Osteoblast (primary cell): ENCODE data around the gene HOXA10. TPM values are rescaled to one million over a fixed set of nuclear protein-coding genes. Genes with fewer than 3 reads are reported as not detected.
A peak's percentile ranks its signal among the peaks of the same experiment; 100 is the strongest.

Experiments used
- DNase-seq: peaks from one replicate; pipeline ENCODE4 v3.0.0; 2011; ENCODE audit warnings: low spot score, mixed read lengths; ENCODE audit not compliant: insufficient read length; ENCODE audit errors: missing footprints
- H2AFZ ChIP-seq: 2 replicates; pipeline ENCODE4 v1.6.0; 2011; ENCODE audit warnings: mild to moderate bottlenecking, low read length
- H3K27ac ChIP-seq: 2 replicates; pipeline ENCODE4 v1.5.1; 2011; ENCODE audit warnings: mild to moderate bottlenecking, low read depth, low read length, moderate library complexity
- H3K27me3 ChIP-seq: 2 replicates; pipeline ENCODE4 v1.6.0; 2012; ENCODE audit warnings: mild to moderate bottlenecking, control low read depth, inconsistent platforms, low read length, moderate library complexity; ENCODE audit not compliant: insufficient read depth
- H3K36me3 ChIP-seq: 2 replicates; pipeline ENCODE4 v1.5.1; 2011; ENCODE audit warnings: mild to moderate bottlenecking, low read length, control low read depth, moderate library complexity; ENCODE audit not compliant: insufficient read depth
- H3K4me1 ChIP-seq: 2 replicates; pipeline ENCODE4 v1.5.1; 2011; ENCODE audit warnings: mild to moderate bottlenecking, low read length, control low read depth, moderate library complexity; ENCODE audit not compliant: insufficient read depth
- H3K4me2 ChIP-seq: 2 replicates; pipeline ENCODE4 v1.6.0; 2011; ENCODE audit warnings: mild to moderate bottlenecking, low read length; ENCODE audit not compliant: insufficient read depth
- H3K4me3 ChIP-seq: fragments of 200-600 bp; sonication (generic); 3 replicates; pipeline ENCODE4 v1.5.1; 2012; ENCODE audit warnings: mild to moderate bottlenecking, low read length, inconsistent platforms; ENCODE audit not compliant: insufficient read depth
- H3K79me2 ChIP-seq: 2 replicates; pipeline ENCODE4 v1.6.0; 2012; ENCODE audit warnings: mild to moderate bottlenecking, low read length, control low read depth, inconsistent platforms; ENCODE audit not compliant: insufficient read depth
- H3K9me3 ChIP-seq: 2 replicates; pipeline ENCODE4 v1.5.1; 2011; ENCODE audit warnings: low read depth, low read length, control low read depth
- H4K20me1 ChIP-seq: 2 replicates; pipeline ENCODE4 v1.6.0; 2012; ENCODE audit warnings: mild to moderate bottlenecking, low read length, control low read depth; ENCODE audit not compliant: insufficient read depth
- total RNA-seq: library from RNA; depleted of rRNA; stranded (reverse); fragments of >200 nt; gene quantifications from 2 replicates; pipeline ENCODE4 v1.2.3, GENCODE V29; 2012
- TF ChIP-seq, protein P1 (sequence below): IDR thresholded peaks from 2 replicates; pipeline ENCODE4 v1.5.1; 2011; ENCODE audit warnings: mild to moderate bottlenecking, low read depth, low read length, moderate library complexity; ENCODE audit errors: extremely low read depth

HOXA10 gene
- total RNA-seq, 1 donor: 43.1 TPM

DNA sequence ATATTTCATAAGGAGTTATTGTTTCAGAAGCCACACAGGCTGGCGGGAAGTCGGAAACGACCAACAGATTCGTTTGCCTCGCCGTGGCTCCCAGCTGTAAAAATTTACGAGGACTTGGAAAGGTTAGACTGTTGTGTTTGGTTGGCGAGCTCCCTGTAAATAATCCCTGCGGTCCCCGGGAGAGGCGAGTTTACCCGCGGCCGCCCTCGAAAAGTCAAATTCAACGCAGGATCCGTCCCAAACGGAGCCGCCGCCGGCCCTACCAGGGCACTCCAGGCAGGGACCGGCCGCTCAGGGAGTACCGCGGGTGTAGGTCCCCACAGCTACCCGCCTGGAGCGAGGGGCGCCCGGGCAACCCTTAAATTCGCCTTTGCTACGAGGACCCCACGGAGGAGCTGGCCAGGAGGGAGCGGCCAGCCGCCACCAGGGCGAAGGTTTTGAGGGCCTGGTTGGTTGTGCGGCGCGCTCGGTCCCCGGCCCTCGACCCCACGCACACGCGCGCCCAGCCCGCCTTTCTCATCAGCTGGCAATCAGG, 8.1 kb downstream of the HOXA10 start:
- Histone ChIP-seq H3K27ac (peak overlapping the region; percentile 95), H4K20me1 (peaks cover 17% of the 10 kb centered on the region), H3K27me3 (no peaks in the 10 kb centered on the region), H3K4me3 (peak overlapping the region; percentile 75), H2AFZ (peak overlapping the region; percentile 84), H3K4me2 (peak overlapping the region; percentile 99), H3K4me1 (peaks cover 31% of the 10 kb centered on the region), H3K9me3 (no peaks in the 10 kb centered on the region), H3K79me2 (peaks cover 98% of the 10 kb centered on the region), H3K36me3 (peaks cover 19% of the 10 kb centered on the region)
- TF ChIP-seq, protein P1, sequence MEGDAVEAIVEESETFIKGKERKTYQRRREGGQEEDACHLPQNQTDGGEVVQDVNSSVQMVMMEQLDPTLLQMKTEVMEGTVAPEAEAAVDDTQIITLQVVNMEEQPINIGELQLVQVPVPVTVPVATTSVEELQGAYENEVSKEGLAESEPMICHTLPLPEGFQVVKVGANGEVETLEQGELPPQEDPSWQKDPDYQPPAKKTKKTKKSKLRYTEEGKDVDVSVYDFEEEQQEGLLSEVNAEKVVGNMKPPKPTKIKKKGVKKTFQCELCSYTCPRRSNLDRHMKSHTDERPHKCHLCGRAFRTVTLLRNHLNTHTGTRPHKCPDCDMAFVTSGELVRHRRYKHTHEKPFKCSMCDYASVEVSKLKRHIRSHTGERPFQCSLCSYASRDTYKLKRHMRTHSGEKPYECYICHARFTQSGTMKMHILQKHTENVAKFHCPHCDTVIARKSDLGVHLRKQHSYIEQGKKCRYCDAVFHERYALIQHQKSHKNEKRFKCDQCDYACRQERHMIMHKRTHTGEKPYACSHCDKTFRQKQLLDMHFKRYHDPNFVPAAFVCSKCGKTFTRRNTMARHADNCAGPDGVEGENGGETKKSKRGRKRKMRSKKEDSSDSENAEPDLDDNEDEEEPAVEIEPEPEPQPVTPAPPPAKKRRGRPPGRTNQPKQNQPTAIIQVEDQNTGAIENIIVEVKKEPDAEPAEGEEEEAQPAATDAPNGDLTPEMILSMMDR: no peak
- peak; percentile 85 for DNase-seq

DNA sequence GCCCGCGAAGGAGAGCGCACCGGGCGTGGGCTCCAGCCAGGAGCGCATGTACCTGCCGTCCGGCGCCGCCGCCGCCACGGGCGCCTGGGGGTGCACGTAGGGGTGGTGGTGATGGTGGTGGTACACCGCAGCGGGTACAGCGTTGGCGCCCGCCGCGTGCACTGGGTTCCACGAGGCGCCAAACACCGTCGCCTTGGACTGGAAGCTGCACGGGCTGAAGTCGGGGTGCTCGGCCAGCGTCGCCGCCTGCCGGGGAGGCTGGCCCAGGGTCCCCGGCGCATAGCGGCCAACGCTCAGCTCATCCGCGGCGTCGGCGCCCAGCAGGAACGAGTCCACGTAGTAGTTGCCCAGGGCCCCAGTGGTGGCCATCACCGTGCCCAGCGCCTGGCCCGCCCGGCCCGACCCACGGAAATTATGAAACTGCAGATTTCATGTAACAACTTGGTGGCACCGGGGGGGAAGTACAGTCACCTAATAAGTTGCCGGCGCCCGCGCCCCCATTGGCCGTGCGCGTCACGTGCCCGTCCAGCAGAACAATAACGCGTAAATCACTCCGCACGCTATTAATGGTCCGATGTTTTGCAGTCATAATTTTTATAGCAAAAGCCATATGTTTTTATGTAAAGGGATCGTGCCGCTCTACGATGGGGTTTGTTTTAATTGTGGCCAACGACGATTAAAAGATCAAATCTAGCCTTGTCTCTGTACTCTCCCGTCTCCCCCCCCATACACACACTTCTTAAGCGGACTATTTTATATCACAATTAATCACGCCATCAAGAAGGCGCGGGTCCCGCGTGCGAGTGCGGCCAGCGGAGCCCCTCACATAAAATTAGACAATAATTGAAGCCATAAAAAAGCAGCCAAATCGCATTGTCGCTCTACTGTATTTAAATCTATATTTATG, 8.8 kb downstream of the HOXA10 start, which contains the start of gene HOXA9:
TSS of gene HOXA9 (minus strand) at position 449 of the 907 bp plus-strand sequence. CDS start at position 369, 80 bp downstream.
- Histone ChIP-seq H2AFZ (peak within 1 kb of the TSS; percentile 84), H3K27me3 (no peaks in the 10 kb centered on the region), H3K9me3 (no peaks in the 10 kb centered on the region), H3K4me3 (peak within 1 kb of the TSS; percentile 75), H3K79me2 (peaks cover 97% of the 10 kb centered on the region), H3K36me3 (peaks cover 18% of the 10 kb centered on the region), H4K20me1 (peaks cover 17% of the 10 kb centered on the region), H3K27ac (peak within 1 kb of the TSS; percentile 95), H3K4me1 (peaks cover 32% of the 10 kb centered on the region), H3K4me2 (peak within 1 kb of the TSS; percentile 99)
- TF ChIP-seq, protein P1: no peak
- peak; percentile 99 for DNase-seq

GRCh38 chr7:27164367-27165088, 9.6 kb downstream of the HOXA10 start:
- H3K4me1 ChIP-seq: peaks cover 32% of the 10 kb centered on the region
- H3K4me2 ChIP-seq: peak overlapping the region; percentile 99
- no peaks in the 10 kb centered on the region for H3K9me3 ChIP-seq
- H3K79me2 ChIP-seq: peaks cover 94% of the 10 kb centered on the region
- H4K20me1 ChIP-seq: peaks cover 17% of the 10 kb centered on the region
- no peaks in the 10 kb centered on the region for H3K27me3 ChIP-seq
- peaks cover 18% of the 10 kb centered on the region for H3K36me3 ChIP-seq
- peak overlapping the region; percentile 95 for H3K27ac ChIP-seq
- DNase-seq: peak; percentile 92
- TF ChIP-seq, protein P1: peak; percentile 26
- H2AFZ ChIP-seq: no peak overlapping the region
- peak overlapping the region; percentile 75 for H3K4me3 ChIP-seq
